Stomach (tissue), 4 donors: ENCODE results near the gene ROBO1.

ENCODE experiments used
- CTCF ChIP-seq, 7 experiments: fragments of 450-650 bp in 4 of 7; fragments of 200-600 bp in 3 of 7; sonication (generic) in 3 of 7; IDR thresholded peaks; one replicate each; pipeline ENCODE4 v1.5.1; 2016 to 2019; ENCODE audit warnings: antibody characterized with exemption in 7 of 7, control low read depth in 2 of 7, mild to moderate bottlenecking in 1 of 7
- POLR2A ChIP-seq, 4 donors: fragments of 450-650 bp; IDR thresholded peaks; one replicate each; pipeline ENCODE4 v1.6.1; 2016; ENCODE audit warnings: antibody characterized with exemption in 4 of 4, control low read depth in 2 of 4, mild to moderate bottlenecking in 1 of 4, moderate library complexity in 1 of 4

DNA sequence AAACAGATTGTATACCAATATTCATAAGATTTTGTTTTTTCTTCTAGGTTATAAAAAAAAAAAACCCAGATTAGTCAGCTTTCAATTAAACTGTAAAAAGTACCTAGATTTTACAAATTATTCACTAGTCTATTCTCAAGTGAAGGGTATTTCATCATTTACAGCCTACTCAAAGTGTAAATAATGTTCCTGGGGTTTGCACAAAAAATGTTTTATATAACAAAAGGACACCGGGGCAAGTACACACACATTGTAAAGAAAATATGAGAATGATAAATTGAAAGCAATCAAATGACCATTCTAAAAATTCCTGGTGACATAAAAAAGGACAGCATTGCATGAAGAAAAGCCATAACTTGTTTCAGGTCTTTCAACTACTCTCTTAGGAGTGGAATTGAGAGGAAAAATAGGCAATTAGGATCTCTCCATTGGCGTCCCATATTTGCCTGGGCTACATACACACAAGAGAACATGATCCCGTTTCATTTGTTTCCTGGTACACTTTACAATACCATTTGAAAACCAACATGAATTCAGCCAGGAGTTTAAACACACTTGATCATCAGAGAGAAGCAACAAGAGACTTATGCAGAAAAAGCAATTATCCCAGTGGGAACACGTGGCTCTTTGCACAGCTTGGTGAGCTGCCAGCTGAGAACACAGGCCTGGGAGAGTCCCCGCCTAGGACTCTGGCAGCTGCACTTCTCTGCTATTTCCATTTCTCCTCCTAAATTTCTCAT lies 1039.2 kb downstream of the ROBO1 start:
- TF ChIP-seq CTCF (IDR thresholded peaks at IDR 0.05) (no peak), POLR2A (IDR thresholded peaks at IDR 0.05) (no peak)
